ENCODE measurements around the gene CCDC33.

The CCDC33 gene

DNA sequence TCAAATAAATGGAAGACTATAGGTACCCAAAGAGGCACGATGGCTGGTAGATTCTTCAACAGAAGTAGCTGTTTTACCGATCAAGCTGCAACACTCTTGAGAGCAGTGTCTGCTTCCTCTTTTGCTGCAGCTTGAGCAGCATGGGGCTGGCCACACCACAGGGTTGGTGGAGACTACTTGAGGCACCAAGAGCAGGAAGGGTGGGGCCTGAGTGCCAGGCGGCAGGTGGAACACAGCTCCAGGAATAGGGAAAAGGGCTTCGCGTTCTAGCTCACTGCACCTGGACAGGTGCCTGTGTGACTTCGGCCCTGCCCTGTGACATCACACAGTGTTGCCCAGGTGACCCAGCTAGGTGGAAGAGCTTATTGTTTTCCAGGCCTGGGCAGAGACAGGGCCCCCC, at the start of gene CCDC33:
Gene CCDC33, plus strand, starts transcription at position 365 of the 400 bp plus-strand sequence. CDS start 394 bp downstream, outside the sequence.
- no peak for DNase-seq (ENCODE audit: low read depth)

DNA sequence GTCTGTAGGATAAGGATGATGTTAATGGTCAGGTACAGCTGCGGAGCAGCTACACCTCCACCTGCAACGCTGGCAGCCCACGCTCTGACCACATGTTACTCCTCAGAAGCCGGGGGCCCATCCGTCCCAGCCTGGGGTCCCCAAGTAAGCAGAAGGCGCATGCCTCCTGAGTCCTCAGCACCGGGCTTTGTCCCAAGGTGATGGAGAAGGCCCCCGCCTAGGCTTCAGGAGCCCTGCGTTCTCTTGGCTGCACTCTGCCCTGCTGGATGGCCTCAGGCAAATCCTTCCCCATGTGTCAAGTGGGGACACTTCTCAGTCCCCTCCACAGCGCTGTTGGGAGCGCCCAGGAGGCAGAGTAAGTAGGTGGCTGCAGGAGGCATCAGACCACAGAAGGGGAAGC, 47.9 kb upstream of the CCDC33 start:
- DNase-seq (ENCODE audit: low read depth): no peak

DNA sequence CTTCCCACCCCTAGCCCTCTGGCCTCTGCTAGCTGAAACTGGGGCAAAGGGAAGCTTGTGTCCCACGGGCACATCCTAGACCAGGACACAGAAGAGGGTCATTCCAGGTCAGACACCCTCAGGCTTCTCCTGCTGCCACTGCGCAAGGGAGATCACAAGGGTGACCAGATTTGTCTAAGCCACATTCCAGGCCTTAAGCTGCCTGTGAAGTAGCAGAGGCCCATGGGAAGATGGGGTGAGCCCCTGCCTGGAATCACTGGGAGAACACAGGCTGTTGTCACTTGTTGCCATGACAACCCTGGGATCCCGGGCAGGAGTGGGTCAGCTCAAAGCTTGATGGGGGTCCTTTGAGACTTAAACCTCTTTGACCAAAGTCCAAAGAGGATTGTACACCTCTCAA, 44.3 kb upstream of the CCDC33 start:
- DNase-seq (ENCODE audit: low read depth): no peak

DNA sequence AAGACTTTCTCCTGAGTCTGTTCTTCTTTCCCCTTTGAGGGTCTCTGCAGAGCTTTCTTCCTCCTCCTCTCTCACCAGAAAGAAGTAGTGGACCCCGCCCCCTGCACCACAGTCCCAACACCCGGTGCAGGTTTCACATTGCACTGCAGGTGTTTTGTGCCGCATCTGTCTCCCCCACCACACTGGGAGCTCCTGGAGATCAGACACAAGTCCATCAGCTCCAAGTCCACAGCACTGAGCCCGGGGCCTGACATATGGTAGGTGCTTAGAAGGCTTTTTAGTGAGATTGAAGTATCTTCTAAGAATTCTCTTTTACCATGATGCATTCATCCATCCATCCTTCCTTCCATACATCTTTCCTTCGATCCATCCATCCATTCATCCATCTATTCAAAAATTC, 43.4 kb upstream of the CCDC33 start:
- DNase-seq (ENCODE audit: low read depth): no peak

DNA sequence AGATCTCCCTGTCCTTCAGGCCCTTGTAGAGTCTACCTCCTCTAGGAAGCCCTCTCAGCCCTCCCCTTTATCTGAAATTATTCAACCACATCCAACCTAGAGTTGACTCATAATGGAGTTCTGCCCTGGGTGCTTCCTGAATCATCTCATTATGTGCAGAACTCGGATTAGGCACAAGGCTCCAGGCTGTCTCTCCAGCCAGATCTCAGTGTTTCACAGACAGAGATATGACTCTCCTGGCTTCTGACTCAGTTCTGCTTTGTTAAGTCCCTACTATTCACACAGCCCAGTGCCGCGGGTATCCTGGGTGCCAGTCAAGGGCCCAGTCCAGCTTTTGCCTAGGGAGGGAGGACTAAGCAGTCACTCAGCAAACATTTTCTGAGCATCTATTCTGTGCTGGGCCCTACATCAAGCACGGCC, 42.8 kb upstream of the CCDC33 start:
- DNase-seq (ENCODE audit: low read depth): no peak

DNA sequence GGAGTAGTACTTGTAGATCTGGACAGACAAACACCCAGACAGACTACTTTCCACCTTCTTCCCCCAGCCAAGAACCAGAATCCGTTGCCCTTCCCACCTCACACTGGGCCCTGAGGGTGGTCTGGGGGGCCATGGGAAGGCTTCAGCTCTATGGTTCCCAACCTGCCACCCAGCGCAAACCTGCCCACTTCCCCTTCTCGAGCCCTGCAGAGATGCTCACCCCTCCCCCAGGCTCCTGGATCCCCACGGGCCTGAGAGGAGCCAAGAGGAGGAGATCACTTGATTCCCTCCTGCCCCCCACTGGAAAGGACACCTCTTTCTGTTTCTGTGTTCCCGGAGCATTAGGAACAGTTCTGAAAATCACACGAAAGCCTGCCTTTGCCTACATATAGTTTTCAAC, 42.2 kb upstream of the CCDC33 start:
- no peak for DNase-seq (ENCODE audit: low read depth)

DNA sequence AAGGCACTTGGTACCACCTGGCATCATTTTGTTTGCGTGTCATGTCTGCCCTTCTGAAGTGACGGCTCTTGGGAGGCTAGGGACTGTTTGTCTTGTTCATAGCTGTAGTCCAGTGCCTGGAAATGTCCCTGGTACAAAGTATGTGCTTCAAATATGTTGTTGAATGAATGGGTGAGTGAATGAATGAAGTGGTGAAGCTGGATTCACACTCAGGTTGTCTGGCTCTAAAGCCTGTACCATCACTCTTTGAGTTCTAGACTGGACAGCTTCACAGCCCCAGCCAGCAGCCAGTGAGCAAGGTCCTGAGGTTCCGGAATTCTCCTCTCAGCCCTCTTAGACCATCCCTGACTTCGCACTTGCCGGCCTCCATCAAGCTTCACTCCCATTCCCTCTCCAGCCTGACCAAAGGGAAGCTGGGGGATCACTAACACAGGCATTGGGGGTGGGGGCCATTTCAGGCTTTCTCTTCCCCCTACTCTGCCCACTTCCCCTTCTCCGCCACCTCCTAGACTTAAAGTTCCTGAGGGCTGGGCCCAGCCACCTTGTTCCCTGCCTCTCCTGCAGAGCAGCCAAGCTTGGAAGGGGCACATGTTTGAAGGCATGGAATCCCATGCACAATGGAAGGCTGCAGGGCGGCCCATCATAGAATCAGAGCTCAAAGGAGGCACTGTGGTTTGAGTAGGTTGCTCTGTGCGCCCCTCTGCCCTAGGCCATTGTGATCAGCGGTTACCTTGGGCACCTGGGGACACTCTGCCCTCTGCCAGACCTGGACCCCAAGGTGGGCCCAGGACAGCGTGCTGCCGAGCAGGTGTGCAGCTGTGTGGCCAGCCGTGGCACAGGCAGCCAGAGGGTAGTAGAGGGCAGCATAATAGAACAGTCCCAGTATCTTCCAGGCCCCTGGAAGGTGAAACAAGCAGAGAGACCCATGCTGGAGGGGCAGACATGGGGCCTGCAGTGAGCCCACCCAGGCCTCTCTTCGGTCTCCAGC, 41.3 kb upstream of the CCDC33 start:
- no peak for DNase-seq (ENCODE audit: low read depth)

DNA sequence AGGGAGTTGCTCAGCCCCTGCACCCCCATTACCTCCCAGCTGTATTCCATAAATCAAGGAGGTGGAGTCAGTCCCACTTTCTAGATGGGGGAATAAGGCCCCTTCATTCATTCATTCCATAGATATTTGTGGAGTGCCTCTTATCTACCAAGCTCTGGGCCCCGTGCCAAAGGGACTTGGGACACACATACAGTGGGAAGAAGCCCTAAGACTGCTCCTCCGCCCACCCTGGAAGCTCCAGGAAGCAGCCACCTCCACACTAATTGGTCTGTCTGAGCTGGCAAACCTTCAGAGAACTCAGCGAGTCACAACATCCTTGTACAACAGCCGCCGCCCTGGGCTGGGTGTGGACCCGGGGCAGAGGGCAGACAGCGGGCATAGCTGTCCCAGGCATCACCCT, 40.0 kb upstream of the CCDC33 start:
- DNase-seq (ENCODE audit: low read depth): no peak

DNA sequence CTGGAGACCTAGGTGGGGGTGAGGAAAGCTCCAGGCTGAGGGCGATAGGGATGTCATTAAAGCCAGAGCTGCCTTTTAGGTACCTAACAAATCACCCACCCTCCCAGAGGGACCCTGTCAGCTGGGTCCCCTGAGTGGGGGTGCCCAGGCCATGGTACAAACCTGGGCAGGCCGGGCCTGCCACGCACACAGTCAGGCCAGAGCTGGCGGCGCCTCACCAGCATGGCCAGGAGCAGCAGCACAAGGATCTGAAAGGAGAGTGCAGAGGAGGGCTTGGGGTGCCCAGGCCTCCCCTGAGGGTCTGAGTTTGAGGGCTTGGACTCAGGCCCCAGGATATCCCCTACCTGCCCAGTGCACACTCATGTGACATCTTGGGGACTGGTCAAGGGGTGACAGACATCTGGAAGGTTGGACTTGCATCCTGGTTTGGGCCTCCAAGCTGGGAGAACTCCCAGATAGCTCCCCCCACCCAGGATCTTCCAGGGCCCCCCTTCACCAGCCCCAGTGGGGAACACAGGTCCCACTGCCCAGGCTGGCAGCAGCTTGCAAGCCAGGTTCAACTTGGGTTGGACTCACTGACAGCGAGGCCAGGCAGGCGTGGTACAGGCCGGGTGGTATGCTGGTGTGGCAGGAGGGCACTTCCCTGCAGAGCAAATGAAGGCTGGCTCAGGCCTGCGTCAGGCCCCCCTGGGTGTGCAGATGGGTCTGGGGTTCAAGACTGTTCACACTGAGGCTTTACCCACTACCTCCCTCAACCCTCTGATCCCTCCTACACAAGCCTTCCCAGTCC, 38.8 kb upstream of the CCDC33 start:
- no peak for DNase-seq (ENCODE audit: low read depth)

DNA sequence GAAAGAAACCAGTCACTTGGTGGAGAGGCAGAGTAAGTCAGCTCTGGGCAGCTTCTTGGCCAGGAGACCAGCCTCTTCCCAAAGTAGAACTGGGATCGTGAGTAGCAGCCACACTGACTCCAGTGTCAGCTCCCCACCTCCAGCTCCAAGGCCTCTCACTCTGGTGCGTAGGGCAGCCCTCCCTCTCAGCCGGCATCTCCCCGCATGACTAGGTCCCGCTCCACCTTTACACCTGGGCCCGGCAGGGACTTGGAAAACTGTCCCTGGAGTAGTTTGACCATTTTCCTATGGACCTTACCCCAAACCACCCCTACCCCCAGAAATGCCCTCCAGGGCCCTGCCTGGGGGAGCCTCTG, 36.9 kb upstream of the CCDC33 start:
- DNase-seq (ENCODE audit: low read depth): no peak

DNA sequence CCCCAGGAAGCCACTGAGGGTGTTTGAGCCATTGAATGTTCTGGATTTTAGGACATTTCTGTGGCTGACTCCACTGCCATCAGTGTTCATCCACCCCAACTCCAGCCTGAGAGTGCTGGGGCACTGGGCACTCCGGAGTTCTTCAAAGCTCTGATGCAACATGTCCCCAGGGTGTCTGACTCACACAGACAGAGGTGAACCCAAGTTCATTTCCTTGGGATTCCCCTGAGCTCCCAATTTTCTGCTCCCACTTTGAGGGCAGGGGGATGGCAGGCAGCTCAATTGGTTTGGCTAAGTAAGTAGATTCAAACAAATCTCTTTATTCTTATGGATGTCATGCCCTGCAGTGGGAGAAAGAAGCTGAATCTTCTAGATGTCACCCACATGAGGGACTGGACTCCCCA, 35.7 kb upstream of the CCDC33 start:
- no peak for DNase-seq (ENCODE audit: low read depth)

DNA sequence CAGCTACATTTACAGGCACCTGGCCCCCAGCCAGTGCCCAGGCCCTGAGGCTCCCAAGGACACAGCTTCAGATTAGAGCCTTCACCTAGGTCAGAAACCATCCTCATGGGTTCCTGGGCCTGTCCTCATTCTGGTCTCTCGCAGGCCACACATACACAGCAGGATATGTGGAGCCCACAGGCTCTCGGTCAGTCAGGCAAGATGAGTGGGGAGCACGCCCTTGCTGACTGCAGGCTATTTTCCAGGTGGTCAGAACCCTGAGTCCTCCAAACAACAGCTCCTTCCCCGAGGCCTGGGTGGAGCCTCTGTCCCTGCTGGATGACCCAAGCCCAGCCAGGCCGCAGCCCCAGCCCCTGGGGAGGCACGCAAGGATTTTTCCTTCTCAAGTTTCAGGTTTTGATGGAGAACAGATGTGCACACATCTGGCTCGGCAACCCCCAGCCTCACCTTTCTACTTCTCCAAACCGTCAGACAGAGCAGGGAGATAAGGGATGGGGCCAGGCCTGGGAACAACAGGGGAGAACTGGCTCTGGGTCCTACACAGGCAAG, 35.2 kb upstream of the CCDC33 start:
- no peak for DNase-seq (ENCODE audit: low read depth)

DNA sequence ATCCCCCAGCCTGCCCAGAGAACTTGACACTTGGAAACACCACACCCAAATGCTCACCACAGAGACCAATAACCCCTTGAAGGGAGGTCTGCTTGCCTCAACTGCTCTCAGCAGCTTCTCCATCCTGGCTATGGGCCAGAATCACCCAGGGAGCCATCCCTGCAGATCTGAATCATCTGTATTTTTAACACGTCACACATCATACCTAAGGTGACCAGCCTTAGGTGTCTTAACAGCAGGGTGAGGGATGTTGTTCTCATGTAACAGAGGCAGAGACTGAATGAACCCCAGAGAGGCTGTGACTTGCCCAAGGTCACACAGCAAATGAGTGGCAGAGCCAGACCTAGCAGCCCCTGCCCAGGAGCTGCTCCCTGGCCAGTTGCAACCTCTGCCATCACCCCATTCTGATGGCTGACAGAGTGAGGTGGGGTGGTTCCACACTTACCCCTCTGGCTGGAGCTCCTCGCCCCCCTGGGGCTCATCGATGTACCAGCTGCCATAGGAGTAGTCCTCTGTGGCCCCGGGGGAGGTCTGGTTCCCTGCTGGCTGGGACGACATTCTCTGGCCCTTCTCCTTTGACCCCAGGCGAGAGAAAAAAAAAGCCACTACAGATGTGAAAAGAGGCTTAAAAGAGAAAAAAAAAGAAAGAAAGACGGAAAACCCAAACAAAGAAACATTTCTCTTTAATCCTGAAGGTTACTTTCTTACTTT, 34.3 kb upstream of the CCDC33 start:
- DNase-seq (ENCODE audit: low read depth): no peak

DNA sequence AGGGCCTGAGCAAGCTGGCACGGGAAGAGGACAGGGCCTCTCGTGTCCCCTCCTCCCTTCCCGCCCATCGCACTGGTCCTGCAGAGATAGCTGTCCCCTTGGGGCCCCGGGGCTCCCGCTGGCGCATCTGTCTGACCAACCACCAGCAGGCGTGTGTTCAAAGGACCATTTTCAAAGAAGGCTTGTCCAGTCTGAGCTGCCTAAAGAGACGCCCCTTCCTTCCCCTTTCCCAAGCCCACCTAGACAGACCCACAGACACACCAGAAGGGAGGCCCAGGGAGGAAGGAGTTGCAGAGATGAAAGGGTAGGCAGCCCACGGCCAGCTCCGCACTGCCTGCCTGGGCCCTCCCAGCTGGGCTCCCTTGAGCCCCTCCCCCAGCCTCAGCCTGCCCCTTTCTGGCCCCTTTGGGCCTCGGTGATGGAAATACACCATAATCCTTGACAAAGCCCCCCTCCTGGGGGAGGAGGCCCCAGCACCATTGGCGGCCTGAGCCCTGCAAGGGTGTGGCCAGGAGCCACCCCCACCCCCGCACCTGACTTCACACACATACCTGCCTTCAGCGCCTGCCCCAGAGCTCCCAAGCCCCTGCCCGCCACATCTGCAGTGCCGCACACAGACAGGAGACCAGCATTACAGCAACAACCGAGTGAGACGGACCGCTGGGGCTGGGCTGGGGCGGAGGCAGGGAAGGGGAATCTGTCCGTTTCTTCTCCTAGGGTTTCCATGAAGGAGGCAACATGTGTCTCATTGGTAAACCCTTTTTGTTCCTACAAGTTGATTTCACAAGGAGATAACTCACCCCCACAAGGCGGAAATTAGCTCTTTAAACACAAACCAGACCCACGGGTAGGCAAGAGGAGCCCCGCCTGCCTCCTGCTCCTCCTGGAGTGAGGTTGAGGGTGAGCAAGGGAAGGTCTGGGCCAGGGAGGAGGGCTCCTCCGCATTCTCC, 33.4 kb upstream of the CCDC33 start, which contains the start of gene STRA6:
Gene STRA6, minus strand, starts transcription at position 336 of the 950 bp plus-strand sequence. CDS start 520 bp downstream, outside the sequence.
- no peak for DNase-seq (ENCODE audit: low read depth)

DNA sequence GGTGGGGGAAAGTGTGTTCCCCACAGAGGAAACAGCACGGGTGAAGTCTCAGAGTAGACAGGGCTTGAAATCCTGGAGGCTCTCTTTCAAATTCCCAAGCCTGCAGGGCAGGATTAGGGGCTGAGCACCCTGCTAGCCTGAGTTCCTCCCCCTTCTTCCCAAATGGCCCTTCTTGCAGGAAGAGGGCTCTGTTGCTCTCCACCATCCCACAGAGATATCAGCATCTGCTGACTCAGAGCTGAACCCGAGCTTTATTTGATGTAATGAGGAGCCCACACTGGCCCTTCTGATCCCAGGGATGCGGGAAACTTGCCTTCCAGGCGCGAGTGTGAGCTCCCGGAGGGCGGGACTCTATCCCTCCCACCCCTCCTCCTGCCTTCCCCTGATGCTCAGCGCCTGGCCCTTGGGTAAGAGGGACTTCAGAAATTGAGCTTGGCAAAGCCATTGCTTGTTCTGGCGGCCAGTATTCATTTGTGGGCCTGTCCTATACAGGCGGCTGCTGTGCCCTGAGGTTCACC, 32.2 kb upstream of the CCDC33 start:
- DNase-seq (ENCODE audit: low read depth): no peak

DNA sequence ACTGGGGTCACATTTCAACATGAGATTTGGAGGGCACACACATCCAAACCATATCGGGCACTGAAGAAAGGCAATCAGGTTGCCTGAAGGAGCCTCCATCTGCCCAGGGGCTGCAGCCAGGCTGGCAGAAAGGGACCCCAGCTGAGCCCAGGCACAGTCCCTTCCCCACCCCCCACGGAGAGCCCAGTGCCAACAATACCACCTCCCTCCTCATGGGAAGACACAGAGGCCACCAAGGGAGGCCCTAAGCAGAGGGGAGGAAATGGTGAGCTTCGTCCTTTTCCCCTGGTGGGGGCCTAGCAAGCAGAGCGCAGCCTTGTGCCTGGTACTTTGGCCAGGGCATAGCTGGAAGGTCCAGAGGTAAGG, 30.6 kb upstream of the CCDC33 start:
- no peak for DNase-seq (ENCODE audit: low read depth)

DNA sequence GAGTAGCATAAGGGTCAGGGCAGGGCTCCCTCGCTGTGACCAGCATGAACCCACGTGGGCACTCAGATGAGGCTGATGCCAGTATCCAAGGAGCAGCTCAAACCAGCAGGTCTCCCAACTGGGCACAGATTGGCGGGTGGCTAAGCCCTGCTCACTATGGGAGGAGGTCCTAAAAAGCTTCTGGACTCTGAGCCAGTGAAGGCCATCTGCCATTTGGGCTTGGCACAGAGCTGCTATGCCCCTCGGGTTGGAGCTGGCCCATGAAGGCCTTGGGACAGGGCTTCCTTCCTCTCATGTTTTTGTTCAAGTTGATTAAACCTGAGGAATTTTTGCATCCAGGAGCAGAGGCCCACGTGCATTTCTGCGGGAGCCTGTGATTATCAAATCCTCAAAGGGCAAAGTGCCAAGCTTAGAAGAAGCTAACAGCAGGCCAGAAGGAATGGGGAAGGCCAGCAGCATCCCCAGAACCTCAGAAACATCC, 29.3 kb upstream of the CCDC33 start:
- DNase-seq (ENCODE audit: low read depth): no peak

DNA sequence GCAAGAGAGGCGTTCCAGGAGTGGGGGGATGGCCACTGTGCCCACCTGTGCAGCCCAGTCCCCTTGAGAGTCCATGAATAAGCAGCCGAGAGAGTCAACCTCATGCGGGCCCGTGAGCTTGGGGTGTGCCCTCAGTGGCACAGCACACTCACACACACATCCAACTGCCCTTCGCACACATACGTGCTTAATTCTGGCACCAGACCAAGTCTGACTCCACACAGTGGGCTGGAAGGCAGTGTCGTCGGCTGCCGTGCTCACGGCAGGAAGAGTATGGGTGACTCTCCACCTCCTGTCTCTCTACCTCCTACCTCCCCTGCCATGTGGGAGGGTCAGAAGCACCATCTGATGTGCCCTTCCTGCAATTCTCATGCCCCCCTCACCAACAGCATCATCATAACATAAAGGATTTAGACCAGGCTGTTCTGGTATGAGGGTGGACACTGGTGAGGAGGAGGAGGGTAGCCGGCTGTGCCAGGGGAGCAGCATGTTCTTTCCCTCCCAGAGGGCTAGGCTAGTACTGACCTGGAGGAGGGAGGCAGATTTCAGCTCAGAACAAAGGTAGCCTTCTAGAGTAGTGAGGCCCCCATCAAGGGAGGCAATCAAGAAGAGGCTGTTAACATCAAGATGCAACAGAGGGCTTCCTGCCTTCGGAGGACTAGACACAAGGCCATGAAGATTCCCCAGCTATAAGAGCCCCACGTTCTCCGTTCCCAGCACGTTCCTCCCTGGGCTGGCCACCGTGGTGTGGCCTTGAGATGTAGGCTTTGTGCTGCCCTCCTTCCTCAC, 28.3 kb upstream of the CCDC33 start:
- DNase-seq (ENCODE audit: low read depth): no peak

DNA sequence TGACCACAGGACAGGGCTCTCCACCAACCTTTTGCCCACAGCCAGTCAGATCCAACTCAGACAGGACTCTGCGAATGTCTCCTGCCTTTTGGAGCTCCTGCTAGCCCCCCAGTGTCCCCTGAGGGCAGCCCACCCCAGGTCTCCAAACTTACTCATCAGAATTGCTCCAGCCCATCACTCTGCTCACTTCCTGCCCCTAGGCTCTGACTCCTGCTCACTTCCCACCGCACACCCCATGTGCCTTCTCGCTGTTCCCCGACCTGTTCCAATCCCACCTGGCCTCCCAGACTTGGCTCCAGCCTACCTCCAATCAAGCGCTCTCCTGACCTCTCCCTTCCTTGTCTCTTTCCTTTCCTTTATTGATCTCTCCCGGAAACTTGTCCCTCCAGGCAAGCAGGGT, 27.6 kb upstream of the CCDC33 start:
- DNase-seq (ENCODE audit: low read depth): no peak
